Neuronal stem cell (in vitro differentiated cells): ENCODE measurements around the gene H3-3A.

Experiments
- DNase-seq: peaks from one replicate; pipeline ENCODE4 v3.0.0-alpha.2; 2013; ENCODE audit warnings: low spot score
- H2AFZ ChIP-seq: one replicate; pipeline ENCODE4 v1.6.1; 2013; ENCODE audit warnings: mild to moderate bottlenecking, low read length, inconsistent platforms
- H2AK5ac ChIP-seq: 2 replicates; pipeline ENCODE4 v1.6.1; 2013; ENCODE audit warnings: low read depth, mild to moderate bottlenecking, inconsistent platforms, low read length, moderate library complexity, mixed read lengths
- H2BK120ac ChIP-seq: 2 replicates; pipeline ENCODE4 v1.6.1; 2013; ENCODE audit warnings: low read depth, mild to moderate bottlenecking, inconsistent platforms, low read length, moderate library complexity, mixed read lengths
- H2BK12ac ChIP-seq: one replicate; pipeline ENCODE4 v1.6.1; 2013; ENCODE audit warnings: low read length, inconsistent platforms
- H2BK15ac ChIP-seq: 2 replicates; pipeline ENCODE4 v1.6.1; 2013; ENCODE audit warnings: mild to moderate bottlenecking, low read length, inconsistent platforms, mixed read lengths
- H2BK5ac ChIP-seq: one replicate; pipeline ENCODE4 v1.6.1; 2013; ENCODE audit warnings: inconsistent platforms, mild to moderate bottlenecking, low read length, moderate library complexity
- H3K14ac ChIP-seq: one replicate; pipeline ENCODE4 v1.6.1; 2013; ENCODE audit warnings: low read length, inconsistent platforms
- H3K18ac ChIP-seq: 2 replicates; pipeline ENCODE4 v1.6.1; 2013; ENCODE audit warnings: low read length, inconsistent platforms
- H3K23ac ChIP-seq: 2 replicates; pipeline ENCODE4 v1.6.1; 2013; ENCODE audit warnings: low read depth, mild to moderate bottlenecking, mixed read lengths, low read length, inconsistent platforms; ENCODE audit not compliant: poor library complexity
- H3K27ac ChIP-seq: replicated peaks from 3 replicates; pipeline ENCODE4 v1.5.1; 2013; ENCODE audit warnings: low read length, inconsistent platforms
- H3K27me3 ChIP-seq, 3 experiments: 2 replicates each; pipeline ENCODE4 v1.6.1; 2013; ENCODE audit warnings: low read length in 3 of 3, mild to moderate bottlenecking in 2 of 3, inconsistent platforms in 1 of 3, low read depth in 1 of 3, mixed read lengths in 1 of 3, moderate library complexity in 1 of 3; ENCODE audit not compliant: control insufficient read depth in 3 of 3, insufficient read depth in 3 of 3
- H3K36me3 ChIP-seq, 2 donors: replicated peaks in 1 of 2; 2 replicates each; pipeline ENCODE4 v1.6.1; 2013; ENCODE audit warnings: low read length in 2 of 2; ENCODE audit not compliant: control insufficient read depth in 2 of 2, insufficient read depth in 2 of 2
- H3K4ac ChIP-seq: 2 replicates; pipeline ENCODE4 v1.6.1; 2013; ENCODE audit warnings: inconsistent platforms, mild to moderate bottlenecking, low read length, moderate library complexity
- H3K4me1 ChIP-seq, 2 donors: 1 replicate in 1 of 2; 2 replicates in 1 of 2; pipeline ENCODE4 v1.6.1; 2013; ENCODE audit warnings: low read length in 2 of 2, low read depth in 1 of 2; ENCODE audit not compliant: control insufficient read depth in 2 of 2, insufficient read depth in 1 of 2
- H3K4me2 ChIP-seq: one replicate; pipeline ENCODE4 v1.6.1; 2013; ENCODE audit warnings: mild to moderate bottlenecking, low read length, inconsistent platforms; ENCODE audit not compliant: insufficient read depth, poor library complexity, severe bottlenecking
- H3K4me3 ChIP-seq, 2 donors: 2 replicates each; pipeline ENCODE4 v1.5.1; 2013; ENCODE audit warnings: low read length in 2 of 2, mild to moderate bottlenecking in 2 of 2, inconsistent platforms in 1 of 2, moderate library complexity in 1 of 2
- H3K79me1 ChIP-seq: one replicate; pipeline ENCODE4 v1.6.1; 2013; ENCODE audit warnings: low read depth, mild to moderate bottlenecking, inconsistent platforms, low read length, moderate library complexity
- H3K9ac ChIP-seq: one replicate; pipeline ENCODE4 v1.6.1; 2013; ENCODE audit warnings: mild to moderate bottlenecking, low read depth, low read length, inconsistent platforms; ENCODE audit not compliant: poor library complexity
- H3K9me3 ChIP-seq, 2 donors: replicated peaks in 1 of 2; 2 replicates each; pipeline versions ENCODE3 to v1.6.1; 2013; ENCODE audit warnings: low read length in 2 of 2, mild to moderate bottlenecking in 2 of 2, inconsistent platforms in 1 of 2, low read depth in 1 of 2, mixed read lengths in 1 of 2, moderate library complexity in 1 of 2; ENCODE audit not compliant: control insufficient read depth in 2 of 2, insufficient read depth in 1 of 2
- H4K8ac ChIP-seq: one replicate; pipeline ENCODE4 v1.6.1; 2013; ENCODE audit warnings: low read depth, mild to moderate bottlenecking, inconsistent platforms, low read length, moderate library complexity
- H4K91ac ChIP-seq: one replicate; pipeline ENCODE4 v1.6.1; 2013; ENCODE audit warnings: low read length, low read depth, mild to moderate bottlenecking, inconsistent platforms; ENCODE audit not compliant: poor library complexity
- WGBS, 2 donors: extraction: QIAGEN DNeasy Blood & Tissue Kit; methylation state at CpG; one replicate each; pipeline ENCODE4 v1.1.7; 2013; ENCODE audit warnings: missing lambda C conversion rate in 2 of 2, mixed read lengths in 1 of 2; ENCODE audit not compliant: insufficient read length in 2 of 2, insufficient replicate concordance in 1 of 2; ENCODE audit errors: extremely low coverage in 2 of 2; 5-methylcytosine and 5-hydroxymethylcytosine counted together

Gene H3-3A

GRCh38 chr1:226044514-226045101, 17.9 kb upstream of the H3-3A start:
- Histone ChIP-seq H3K4me2 (no peak overlapping the region), H3K79me1 (no peaks in the 10 kb centered on the region), H3K14ac (no peak overlapping the region), H2AK5ac (no peak overlapping the region), H4K91ac (no peak overlapping the region), H2BK120ac (no peak overlapping the region), H3K36me3 (no peaks in the 10 kb centered on the region), H2AFZ (no peak overlapping the region), H3K4me1 (peaks cover 0 to 3% of the 10 kb centered on the region in 2 donors), H3K4me3 (no peak overlapping the region), H3K4ac (no peak overlapping the region), H3K23ac (no peak overlapping the region), H2BK12ac (no peak overlapping the region), H3K9ac (no peak overlapping the region), H3K18ac (no peak overlapping the region), H2BK15ac (no peak overlapping the region), H4K8ac (no peak overlapping the region), H3K27ac (no peak overlapping the region), H2BK5ac (no peak overlapping the region), H3K27me3 (no peaks in the 10 kb centered on the region), H3K9me3 (no peaks in the 10 kb centered on the region)
- DNase-seq = no peak
- WGBS, 2 donors = no CpG with 5 or more reads among the region's 4 CpGs

DNA sequence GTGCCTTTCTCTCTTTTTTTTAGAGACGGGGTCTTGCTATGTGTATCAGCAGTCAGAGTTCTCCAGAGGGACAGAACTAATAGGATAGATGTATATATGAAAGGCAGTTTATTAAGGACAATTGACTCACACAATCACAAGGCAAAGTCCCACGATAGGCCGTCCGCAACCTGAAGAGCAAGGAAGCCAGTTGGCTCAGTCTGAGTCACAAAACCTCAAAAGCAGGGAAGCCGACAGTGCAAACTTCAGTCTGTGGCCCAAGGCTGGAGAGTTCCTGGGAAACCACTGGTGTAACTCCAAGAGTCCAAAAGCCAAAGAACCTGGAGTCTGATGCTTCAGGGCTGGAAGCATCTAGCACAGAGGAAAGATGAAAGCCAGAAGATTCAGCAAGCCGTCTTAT, 16.3 kb upstream of the H3-3A start:
- Histone ChIP-seq H2AFZ (no peak overlapping the region), H3K4me3 (no peak overlapping the region), H3K36me3 (no peaks in the 10 kb centered on the region), H3K14ac (no peak overlapping the region), H3K23ac (no peak overlapping the region), H3K4ac (no peak overlapping the region), H2AK5ac (no peak overlapping the region), H3K9ac (no peak overlapping the region), H2BK120ac (no peak overlapping the region), H4K91ac (no peak overlapping the region), H3K27me3 (no peaks in the 10 kb centered on the region), H3K18ac (no peak overlapping the region), H3K4me2 (no peak overlapping the region), H3K4me1 (peaks cover 0 to 3% of the 10 kb centered on the region in 2 donors), H3K79me1 (no peaks in the 10 kb centered on the region), H4K8ac (no peak overlapping the region), H2BK12ac (no peak overlapping the region), H2BK5ac (no peak overlapping the region), H2BK15ac (no peak overlapping the region), H3K27ac (no peak overlapping the region), H3K9me3 (no peaks in the 10 kb centered on the region)
- DNase-seq = no peak
- WGBS, 2 donors = no CpG with 5 or more reads among the region's 6 CpGs

DNA sequence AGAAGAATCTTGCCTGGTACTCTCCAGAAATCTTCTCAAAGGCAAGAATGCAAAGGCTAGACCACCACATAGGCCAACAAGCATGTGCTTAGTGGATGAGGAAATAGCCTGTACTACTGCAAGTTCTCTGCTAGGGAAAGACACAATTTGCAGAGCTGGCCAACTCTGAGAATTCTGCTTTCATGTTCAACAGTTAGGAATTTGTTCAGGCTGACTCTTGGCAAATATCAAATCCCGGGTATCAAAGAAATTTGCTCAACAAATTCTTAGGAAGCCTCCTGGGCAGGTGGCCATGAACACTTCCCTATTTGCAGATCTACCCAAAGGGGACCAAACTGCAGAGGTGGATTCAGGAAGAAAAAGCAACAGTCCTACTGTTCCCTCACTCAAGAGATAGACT, 15.0 kb upstream of the H3-3A start:
- Histone ChIP-seq H4K8ac (no peak overlapping the region), H2BK5ac (no peak overlapping the region), H3K4me3 (no peak overlapping the region), H2BK12ac (no peak overlapping the region), H3K4me1 (peaks cover 0 to 3% of the 10 kb centered on the region in 2 donors), H3K23ac (no peak overlapping the region), H3K4ac (no peak overlapping the region), H3K9ac (no peak overlapping the region), H4K91ac (no peak overlapping the region), H2AFZ (no peak overlapping the region), H2BK15ac (no peak overlapping the region), H3K4me2 (no peak overlapping the region), H3K14ac (no peak overlapping the region), H3K18ac (no peak overlapping the region), H2BK120ac (no peak overlapping the region), H3K79me1 (no peaks in the 10 kb centered on the region), H3K9me3 (no peaks in the 10 kb centered on the region), H3K27ac (no peak overlapping the region), H3K36me3 (no peaks in the 10 kb centered on the region), H3K27me3 (peaks cover 0 to under 1% (median 0%) of the 10 kb centered on the region in 3 experiments), H2AK5ac (no peak overlapping the region)
- DNase-seq = no peak
- WGBS, 2 donors = no CpG with 5 or more reads among the region's 1 CpG

DNA sequence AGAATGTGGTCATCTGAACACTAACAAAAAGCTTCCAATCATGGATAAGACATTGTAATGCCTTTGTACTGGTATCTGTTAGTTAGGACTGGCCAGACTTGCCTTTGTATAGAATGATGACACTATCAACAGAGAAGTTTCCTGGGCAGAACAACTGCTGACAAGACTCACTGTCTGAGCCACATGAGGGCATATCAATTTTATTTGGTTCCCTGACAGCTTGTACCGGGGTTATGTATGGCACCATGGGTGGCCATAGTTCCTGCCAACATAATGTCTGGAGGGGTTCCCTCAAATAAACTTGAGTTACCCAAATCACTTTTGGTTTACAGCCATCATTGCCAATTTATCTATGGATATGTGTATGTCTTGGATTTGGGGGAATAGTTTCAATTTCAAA, 13.6 kb upstream of the H3-3A start:
- no CpG with 5 or more reads among the region's 1 CpG for WGBS, 2 donors
- no peak overlapping the region for H2BK15ac ChIP-seq
- no peak overlapping the region for H2BK120ac ChIP-seq
- no peak overlapping the region for H3K23ac ChIP-seq
- H3K4me1 ChIP-seq = peaks cover 0 to 3% of the 10 kb centered on the region in 2 donors
- no peak overlapping the region for H3K4ac ChIP-seq
- no peak overlapping the region for H4K91ac ChIP-seq
- no peak for DNase-seq
- no peak overlapping the region for H3K18ac ChIP-seq
- no peaks in the 10 kb centered on the region for H3K9me3 ChIP-seq
- H3K79me1 ChIP-seq = no peaks in the 10 kb centered on the region
- H3K36me3 ChIP-seq = no peaks in the 10 kb centered on the region
- H3K9ac ChIP-seq = no peak overlapping the region
- H2BK12ac ChIP-seq = no peak overlapping the region
- no peak overlapping the region for H3K14ac ChIP-seq
- H2AFZ ChIP-seq = no peak overlapping the region
- H4K8ac ChIP-seq = no peak overlapping the region
- H2BK5ac ChIP-seq = no peak overlapping the region
- no peak overlapping the region for H3K4me2 ChIP-seq
- H2AK5ac ChIP-seq = no peak overlapping the region
- no peak overlapping the region for H3K4me3 ChIP-seq
- no peak overlapping the region for H3K27ac ChIP-seq
- H3K27me3 ChIP-seq = peaks cover 0 to 1% (median 0%) of the 10 kb centered on the region in 3 experiments
